ENCODE data around the gene GCC2. TPM values are rescaled to one million over a fixed set of nuclear protein-coding genes. Genes with fewer than 3 reads are reported as not detected.

The GCC2 gene
- total and polyA plus RNA-seq, 2 of the 13 experiments (the other 11 are each of a cell fraction or from before 2014, with no cell fraction given) = 17.6 to 22.5 TPM

DNA sequence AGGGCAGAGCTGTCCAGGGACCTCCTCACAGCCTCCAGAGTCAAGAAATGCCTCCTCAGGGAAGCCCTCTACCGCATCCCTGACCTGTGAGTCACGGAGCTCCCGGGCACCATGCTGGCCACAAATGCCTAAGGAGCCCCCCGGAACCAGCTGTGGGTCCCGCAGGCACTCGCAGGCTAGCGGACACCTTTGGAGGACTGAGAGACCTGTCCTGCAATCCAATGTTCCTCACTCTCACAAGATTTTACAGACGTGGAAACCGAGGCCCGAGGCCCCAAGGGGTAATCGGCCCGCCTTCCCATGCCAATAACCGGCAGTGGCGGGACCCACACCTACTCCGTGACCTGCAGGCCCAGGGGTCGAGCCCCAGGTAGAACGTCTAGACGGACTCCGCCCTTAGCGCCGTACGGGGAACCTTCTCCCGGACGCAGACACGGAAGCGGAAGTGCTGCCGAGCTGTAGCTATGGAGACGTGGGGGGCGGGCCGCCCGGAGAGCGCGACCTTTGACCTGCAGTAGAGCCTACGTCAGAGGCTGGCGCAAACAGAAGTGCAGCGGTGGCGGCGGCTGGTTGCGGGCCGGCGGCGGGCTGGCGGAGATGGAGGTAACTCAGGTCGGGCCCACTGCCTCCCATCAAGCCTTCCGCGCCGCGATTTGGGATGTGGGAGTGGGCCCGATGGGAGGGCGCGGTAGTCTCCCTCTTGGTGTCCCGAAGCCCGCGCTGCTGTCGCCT lies at the start of gene GCC2 (continued):
- TF ChIP-seq, protein P1, sequence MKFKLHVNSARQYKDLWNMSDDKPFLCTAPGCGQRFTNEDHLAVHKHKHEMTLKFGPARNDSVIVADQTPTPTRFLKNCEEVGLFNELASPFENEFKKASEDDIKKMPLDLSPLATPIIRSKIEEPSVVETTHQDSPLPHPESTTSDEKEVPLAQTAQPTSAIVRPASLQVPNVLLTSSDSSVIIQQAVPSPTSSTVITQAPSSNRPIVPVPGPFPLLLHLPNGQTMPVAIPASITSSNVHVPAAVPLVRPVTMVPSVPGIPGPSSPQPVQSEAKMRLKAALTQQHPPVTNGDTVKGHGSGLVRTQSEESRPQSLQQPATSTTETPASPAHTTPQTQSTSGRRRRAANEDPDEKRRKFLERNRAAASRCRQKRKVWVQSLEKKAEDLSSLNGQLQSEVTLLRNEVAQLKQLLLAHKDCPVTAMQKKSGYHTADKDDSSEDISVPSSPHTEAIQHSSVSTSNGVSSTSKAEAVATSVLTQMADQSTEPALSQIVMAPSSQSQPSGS (CRISPR knock-in tag; IDR thresholded peaks at IDR 0.05) = peak; percentile 88
- TF ChIP-seq, protein P2, sequence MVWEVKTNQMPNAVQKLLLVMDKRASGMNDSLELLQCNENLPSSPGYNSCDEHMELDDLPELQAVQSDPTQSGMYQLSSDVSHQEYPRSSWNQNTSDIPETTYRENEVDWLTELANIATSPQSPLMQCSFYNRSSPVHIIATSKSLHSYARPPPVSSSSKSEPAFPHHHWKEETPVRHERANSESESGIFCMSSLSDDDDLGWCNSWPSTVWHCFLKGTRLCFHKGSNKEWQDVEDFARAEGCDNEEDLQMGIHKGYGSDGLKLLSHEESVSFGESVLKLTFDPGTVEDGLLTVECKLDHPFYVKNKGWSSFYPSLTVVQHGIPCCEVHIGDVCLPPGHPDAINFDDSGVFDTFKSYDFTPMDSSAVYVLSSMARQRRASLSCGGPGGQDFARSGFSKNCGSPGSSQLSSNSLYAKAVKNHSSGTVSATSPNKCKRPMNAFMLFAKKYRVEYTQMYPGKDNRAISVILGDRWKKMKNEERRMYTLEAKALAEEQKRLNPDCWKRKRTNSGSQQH (CRISPR knock-in tag; IDR thresholded peaks at IDR 0.05; ENCODE audit: low read depth) = peak; percentile 76
- TF ChIP-seq GTF2F1 (IDR thresholded peaks at IDR 0.05; ENCODE audit: low read length) (0 out of 2 replicates have a peak, but pooled peaks have one; percentile 18), ZNF780A (CRISPR knock-in tag; IDR thresholded peaks at IDR 0.05) (peak; percentile 88), SIX1 (CRISPR knock-in tag; IDR thresholded peaks at IDR 0.05; ENCODE audit: borderline replicate concordance) (0 out of 2 replicates have a peak, but pooled peaks have one; percentile 17), ZNF83 (CRISPR knock-in tag; IDR thresholded peaks at IDR 0.05; ENCODE audit: borderline replicate concordance) (no peak), RFXANK (CRISPR knock-in tag; IDR thresholded peaks at IDR 0.05) (no peak; the same call in 1 of the 2 replicates), ZNF335 (CRISPR knock-in tag; IDR thresholded peaks at IDR 0.05) (0 out of 2 replicates have a peak, but pooled peaks have one; percentile 69), RFX3 (CRISPR knock-in tag; IDR thresholded peaks at IDR 0.05) (peak; percentile 97), RORA (CRISPR knock-in tag; IDR thresholded peaks at IDR 0.05) (no peak), CBX2 (IDR thresholded peaks at IDR 0.05; ENCODE audit: low read depth, low read length) (no peak), CBX2 (CRISPR knock-in tag; IDR thresholded peaks at IDR 0.05; ENCODE audit: low read depth) (peak; percentile 70; the same call in 1 of the 2 replicates), ASH2L (IDR thresholded peaks at IDR 0.05; ENCODE audit: insufficient read length, low read depth, low read length) (no peak), POLR2A (IDR thresholded peaks at IDR 0.05; ENCODE audit: insufficient read depth in 1 of 2, low read depth in 2 of 2, low read length in 2 of 2) (peak; percentile 72 to 93), RELA (CRISPR knock-in tag; IDR thresholded peaks at IDR 0.05) (no peak; the same call in none of the 2 replicates), POLR2AphosphoS2 (IDR thresholded peaks at IDR 0.05; ENCODE audit: low read depth, low read length) (0 out of 2 replicates have a peak, but pooled peaks have one; percentile 58), SPEN (CRISPR knock-in tag; IDR thresholded peaks at IDR 0.05; ENCODE audit: low read depth) (peak; percentile 91), RBM39 (IDR thresholded peaks at IDR 0.05; ENCODE audit: low read depth, low read length, poor library complexity, severe bottlenecking) (peak; percentile 97), ZFX (CRISPR knock-in tag; IDR thresholded peaks at IDR 0.05; ENCODE audit: low read depth) (peak; percentile 97), SNAPC2 (CRISPR knock-in tag; IDR thresholded peaks at IDR 0.05) (peak; percentile 73; the same call in 1 of the 2 replicates), SIN3B (IDR thresholded peaks at IDR 0.05; ENCODE audit: low read length) (peak; percentile 54; the same call in 1 of the 2 replicates), MEIS2 (CRISPR knock-in tag; IDR thresholded peaks at IDR 0.05) (peak; percentile 69)
- TF ChIP-seq, protein P3, sequence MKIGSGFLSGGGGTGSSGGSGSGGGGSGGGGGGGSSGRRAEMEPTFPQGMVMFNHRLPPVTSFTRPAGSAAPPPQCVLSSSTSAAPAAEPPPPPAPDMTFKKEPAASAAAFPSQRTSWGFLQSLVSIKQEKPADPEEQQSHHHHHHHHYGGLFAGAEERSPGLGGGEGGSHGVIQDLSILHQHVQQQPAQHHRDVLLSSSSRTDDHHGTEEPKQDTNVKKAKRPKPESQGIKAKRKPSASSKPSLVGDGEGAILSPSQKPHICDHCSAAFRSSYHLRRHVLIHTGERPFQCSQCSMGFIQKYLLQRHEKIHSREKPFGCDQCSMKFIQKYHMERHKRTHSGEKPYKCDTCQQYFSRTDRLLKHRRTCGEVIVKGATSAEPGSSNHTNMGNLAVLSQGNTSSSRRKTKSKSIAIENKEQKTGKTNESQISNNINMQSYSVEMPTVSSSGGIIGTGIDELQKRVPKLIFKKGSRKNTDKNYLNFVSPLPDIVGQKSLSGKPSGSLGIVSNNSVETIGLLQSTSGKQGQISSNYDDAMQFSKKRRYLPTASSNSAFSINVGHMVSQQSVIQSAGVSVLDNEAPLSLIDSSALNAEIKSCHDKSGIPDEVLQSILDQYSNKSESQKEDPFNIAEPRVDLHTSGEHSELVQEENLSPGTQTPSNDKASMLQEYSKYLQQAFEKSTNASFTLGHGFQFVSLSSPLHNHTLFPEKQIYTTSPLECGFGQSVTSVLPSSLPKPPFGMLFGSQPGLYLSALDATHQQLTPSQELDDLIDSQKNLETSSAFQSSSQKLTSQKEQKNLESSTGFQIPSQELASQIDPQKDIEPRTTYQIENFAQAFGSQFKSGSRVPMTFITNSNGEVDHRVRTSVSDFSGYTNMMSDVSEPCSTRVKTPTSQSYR (CRISPR knock-in tag; IDR thresholded peaks at IDR 0.05; ENCODE audit: borderline replicate concordance) = peak; percentile 82
- TF ChIP-seq, protein P4, sequence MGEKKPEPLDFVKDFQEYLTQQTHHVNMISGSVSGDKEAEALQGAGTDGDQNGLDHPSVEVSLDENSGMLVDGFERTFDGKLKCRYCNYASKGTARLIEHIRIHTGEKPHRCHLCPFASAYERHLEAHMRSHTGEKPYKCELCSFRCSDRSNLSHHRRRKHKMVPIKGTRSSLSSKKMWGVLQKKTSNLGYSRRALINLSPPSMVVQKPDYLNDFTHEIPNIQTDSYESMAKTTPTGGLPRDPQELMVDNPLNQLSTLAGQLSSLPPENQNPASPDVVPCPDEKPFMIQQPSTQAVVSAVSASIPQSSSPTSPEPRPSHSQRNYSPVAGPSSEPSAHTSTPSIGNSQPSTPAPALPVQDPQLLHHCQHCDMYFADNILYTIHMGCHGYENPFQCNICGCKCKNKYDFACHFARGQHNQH (CRISPR knock-in tag; IDR thresholded peaks at IDR 0.05) = peak; percentile 92
